IPS-20b (cell line): ENCODE data around the gene TRPM2.
"Not testable (repeated sequence)": the region's sequence is repeated elsewhere in the genome, so short reads cannot be mapped to it uniquely, and the experiment has no call there.

Experiments
- H3K27ac ChIP-seq: one replicate; pipeline ENCODE4 v1.5.1; 2013; ENCODE audit warnings: low read length
- H3K27me3 ChIP-seq: 2 replicates; pipeline ENCODE4 v1.6.1; 2013; ENCODE audit warnings: mild to moderate bottlenecking, low read length, inconsistent platforms; ENCODE audit not compliant: insufficient read depth
- H3K36me3 ChIP-seq: 2 replicates; pipeline ENCODE4 v1.6.1; 2013; ENCODE audit warnings: low read depth, mild to moderate bottlenecking, inconsistent platforms, low read length, moderate library complexity; ENCODE audit not compliant: insufficient read depth
- H3K4me1 ChIP-seq: 2 replicates; pipeline ENCODE4 v1.6.1; 2013; ENCODE audit warnings: mild to moderate bottlenecking, control low read depth, inconsistent platforms, low read length, moderate library complexity; ENCODE audit not compliant: insufficient read depth
- H3K4me3 ChIP-seq: 2 replicates; pipeline ENCODE4 v1.5.1; 2013; ENCODE audit warnings: mild to moderate bottlenecking, low read length, inconsistent platforms
- H3K9ac ChIP-seq: 2 replicates; pipeline ENCODE4 v1.6.1; 2013; ENCODE audit warnings: low read depth, mild to moderate bottlenecking, inconsistent platforms, low read length, moderate library complexity
- H3K9me3 ChIP-seq: 2 replicates; pipeline ENCODE4 v1.6.1; 2013; ENCODE audit warnings: mild to moderate bottlenecking, low read depth, low read length, inconsistent platforms; ENCODE audit not compliant: insufficient read depth

TRPM2 gene

DNA sequence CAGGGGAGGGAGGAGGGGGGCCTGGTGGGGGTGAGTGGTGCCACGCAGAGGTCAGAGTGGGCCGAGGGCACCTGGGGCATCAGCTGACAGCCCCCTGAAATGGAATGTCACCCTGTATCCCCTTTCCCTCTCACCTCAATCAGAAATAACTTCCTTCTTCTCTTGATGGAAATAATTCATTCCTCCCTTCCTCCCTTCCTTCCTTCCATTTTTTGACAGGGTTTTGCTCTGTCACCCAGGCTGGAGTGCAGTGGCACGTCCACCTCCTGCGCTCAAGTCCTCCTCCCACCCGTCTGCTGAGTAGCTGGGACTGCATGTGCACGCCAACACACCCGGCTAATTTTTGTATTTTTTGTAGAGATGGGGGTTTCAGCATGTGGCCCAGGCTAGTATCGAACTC is 53.5 kb downstream of the TRPM2 start:
- H3K9me3 ChIP-seq: peaks cover 23% of the 10 kb centered on the region
- H3K4me3 ChIP-seq: no peak overlapping the region
- H3K27ac ChIP-seq: no peak overlapping the region
- H3K36me3 ChIP-seq: no peaks in the 10 kb centered on the region
- H3K27me3 ChIP-seq: no peaks in the 10 kb centered on the region
- no peak overlapping the region for H3K9ac ChIP-seq
- H3K4me1 ChIP-seq: no peaks in the 10 kb centered on the region

DNA sequence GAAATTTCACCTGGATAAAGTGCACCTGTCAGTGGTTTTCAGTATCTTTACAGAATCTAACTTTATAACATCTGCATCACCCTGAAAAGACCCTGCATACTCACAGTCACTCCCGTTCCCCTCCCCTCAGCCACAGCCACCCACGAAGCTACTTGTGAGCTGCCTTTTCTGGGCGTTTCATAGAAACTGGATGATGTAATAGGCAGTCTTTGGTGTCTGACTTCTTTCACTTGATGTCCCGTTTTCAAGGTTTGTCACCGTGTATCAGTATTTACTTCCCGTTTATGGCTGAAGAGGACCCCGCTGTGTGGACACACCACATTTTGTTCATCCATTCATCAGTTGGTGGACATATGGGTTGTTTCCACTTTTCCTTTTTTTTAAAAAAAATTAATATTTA is 54.1 kb downstream of the TRPM2 start:
- Histone ChIP-seq H3K9me3 (peaks cover 23% of the 10 kb centered on the region), H3K27ac (no peak overlapping the region), H3K27me3 (no peaks in the 10 kb centered on the region), H3K4me1 (no peaks in the 10 kb centered on the region), H3K4me3 (no peak overlapping the region), H3K36me3 (no peaks in the 10 kb centered on the region), H3K9ac (no peak overlapping the region)

DNA sequence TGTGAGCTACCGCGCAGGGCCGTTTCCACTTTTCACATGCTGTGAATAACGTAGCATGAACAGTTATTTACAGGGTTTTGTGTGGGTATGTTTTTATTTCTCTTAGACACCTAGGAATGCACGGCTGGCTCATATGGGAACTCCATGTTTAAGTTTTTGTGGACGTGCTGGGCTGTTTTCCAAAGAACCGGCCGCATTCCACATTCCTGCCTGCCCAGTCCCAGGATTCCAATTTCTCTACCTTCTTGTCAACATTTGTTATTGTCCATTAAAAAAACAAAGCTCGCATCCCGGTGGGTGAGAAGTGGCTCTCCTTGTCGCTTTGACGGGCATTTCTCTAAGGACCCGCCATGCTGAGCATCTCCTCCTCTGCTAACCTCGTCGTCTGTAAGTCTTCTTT is 54.8 kb downstream of the TRPM2 start:
- Histone ChIP-seq H3K4me3 (no peak overlapping the region), H3K27me3 (no peaks in the 10 kb centered on the region), H3K4me1 (no peaks in the 10 kb centered on the region), H3K9me3 (peaks cover 22% of the 10 kb centered on the region), H3K27ac (no peak overlapping the region), H3K36me3 (no peaks in the 10 kb centered on the region), H3K9ac (no peak overlapping the region)

DNA sequence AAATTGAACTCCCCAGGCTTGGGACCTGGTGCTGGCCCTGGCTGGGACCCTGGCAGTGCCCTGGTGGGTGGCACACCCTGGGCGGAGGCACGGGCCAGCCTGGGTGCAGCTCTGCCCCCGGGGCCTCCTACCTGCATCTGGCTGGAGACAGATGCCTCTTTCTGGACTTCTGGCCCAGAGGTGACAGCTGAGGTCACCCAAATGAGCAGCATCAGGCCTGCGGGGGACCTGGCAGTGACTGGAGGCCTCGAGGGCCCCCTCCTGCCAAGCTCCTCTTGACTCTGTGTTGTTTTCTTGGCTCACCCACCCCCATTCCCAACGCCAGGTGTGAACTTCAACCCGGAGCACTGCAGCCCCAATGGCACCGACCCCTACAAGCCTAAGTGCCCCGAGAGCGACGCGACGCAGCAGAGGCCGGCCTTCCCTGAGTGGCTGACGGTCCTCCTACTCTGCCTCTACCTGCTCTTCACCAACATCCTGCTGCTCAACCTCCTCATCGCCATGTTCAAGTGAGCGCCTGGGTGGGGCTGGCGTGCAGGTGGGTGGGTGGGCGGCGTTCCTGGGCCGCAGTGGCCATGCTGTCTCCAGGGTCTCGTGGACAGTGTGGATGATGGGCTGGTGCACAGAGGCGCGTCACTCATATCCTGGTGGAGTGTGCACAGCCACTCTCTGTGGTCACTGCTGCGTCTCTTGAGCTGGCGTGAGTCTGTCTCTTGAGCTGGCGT is 60.3 kb downstream of the TRPM2 start:
- no peaks in the 10 kb centered on the region for H3K36me3 ChIP-seq
- no peak overlapping the region for H3K27ac ChIP-seq
- no peaks in the 10 kb centered on the region for H3K4me1 ChIP-seq
- peaks cover 10% of the 10 kb centered on the region for H3K9me3 ChIP-seq
- no peaks in the 10 kb centered on the region for H3K27me3 ChIP-seq
- no peak overlapping the region for H3K9ac ChIP-seq
- no peak overlapping the region for H3K4me3 ChIP-seq

DNA sequence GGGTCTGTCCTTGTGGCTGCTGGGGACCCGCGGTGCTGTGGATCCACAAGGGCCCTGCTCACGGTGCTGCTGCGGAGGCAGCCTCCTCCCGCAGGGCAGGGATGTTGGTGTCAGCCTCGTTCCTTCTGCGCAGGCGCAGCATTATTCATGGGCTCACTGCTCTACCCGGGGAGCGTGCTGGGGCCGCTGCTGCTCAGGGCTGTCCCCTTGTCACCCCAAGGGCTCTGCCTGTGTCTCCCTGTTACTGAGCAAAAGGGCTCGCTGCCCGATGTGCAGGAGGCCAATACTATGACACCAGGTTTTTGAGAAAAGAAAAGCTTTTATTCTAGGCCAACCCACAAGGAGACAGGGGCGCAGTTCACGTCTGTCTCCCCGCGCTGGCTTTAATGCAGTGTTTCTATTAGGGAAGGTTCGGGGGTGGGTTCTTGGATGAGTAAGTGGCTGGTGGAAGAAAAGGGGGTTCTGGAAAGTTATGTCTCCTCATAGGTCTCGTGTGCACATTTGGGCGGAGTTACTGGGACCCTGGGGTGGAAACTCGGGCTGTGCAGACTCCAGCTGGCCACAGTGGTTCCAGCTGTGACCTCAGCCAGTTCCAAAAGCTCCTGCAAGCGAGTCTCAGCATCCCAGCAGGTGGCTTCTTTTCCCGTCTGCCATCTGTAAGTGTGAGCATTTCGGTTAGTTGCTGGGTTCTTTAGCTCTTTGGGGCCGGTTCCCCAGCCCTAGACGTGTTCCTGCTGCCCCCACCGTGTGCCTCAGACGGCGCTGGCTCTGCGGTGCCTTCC is 61.1 kb downstream of the TRPM2 start:
- no peak overlapping the region for H3K4me3 ChIP-seq
- H3K27me3 ChIP-seq: no peaks in the 10 kb centered on the region
- no peak overlapping the region for H3K27ac ChIP-seq
- H3K9ac ChIP-seq: no peak overlapping the region
- H3K36me3 ChIP-seq: no peaks in the 10 kb centered on the region
- no peaks in the 10 kb centered on the region for H3K4me1 ChIP-seq
- peaks cover 17% of the 10 kb centered on the region for H3K9me3 ChIP-seq

DNA sequence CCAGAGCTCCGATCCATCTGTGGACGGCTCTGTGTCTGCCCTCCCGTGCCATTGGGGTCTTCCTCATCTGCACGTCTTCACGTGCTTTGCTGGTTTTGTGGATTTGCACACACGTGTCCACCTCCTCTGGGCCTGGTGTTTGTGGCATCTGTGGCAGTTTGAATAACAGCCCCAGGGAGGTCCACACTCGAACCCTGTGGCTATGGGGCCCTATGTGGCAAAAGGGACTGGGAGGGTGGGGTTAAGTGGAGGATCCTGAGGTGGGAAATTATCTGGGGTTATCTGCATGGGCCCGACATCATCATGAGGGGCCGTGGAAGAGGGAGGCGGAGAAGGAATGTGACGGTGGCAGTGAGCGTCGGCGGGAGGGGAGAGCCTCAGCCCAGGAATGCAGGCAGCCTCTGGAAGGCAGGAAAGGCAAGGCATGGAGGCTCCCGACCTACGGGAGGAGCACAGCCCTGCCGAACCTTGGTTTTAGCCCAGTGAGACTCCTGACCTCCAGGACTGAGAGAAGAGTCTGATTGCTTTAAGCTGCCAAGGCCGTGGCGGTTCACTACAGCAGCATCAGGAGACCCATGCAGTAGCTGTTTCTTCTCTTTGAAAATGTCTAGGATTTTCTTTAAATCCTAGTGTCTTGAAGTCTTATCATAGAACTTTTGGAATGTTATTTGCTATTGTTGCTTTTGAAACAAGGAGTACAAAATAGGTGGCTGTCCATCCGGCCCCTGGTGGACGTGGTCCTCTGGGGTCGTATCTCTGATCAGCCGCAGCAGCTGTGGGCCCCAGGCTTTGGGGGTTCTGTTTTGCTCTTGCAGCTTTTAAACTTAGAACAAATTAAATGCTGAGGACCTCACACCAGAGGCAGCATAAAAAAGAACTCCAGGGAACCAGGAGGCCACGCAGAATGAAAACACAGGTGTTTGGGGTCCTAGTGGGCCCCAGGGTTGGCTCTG is 61.9 kb downstream of the TRPM2 start:
- no peaks in the 10 kb centered on the region for H3K27me3 ChIP-seq
- no peak overlapping the region for H3K27ac ChIP-seq
- no peak overlapping the region for H3K4me3 ChIP-seq
- H3K36me3 ChIP-seq: no peaks in the 10 kb centered on the region
- no peaks in the 10 kb centered on the region for H3K4me1 ChIP-seq
- peaks cover 22% of the 10 kb centered on the region for H3K9me3 ChIP-seq
- H3K9ac ChIP-seq: no peak overlapping the region

DNA sequence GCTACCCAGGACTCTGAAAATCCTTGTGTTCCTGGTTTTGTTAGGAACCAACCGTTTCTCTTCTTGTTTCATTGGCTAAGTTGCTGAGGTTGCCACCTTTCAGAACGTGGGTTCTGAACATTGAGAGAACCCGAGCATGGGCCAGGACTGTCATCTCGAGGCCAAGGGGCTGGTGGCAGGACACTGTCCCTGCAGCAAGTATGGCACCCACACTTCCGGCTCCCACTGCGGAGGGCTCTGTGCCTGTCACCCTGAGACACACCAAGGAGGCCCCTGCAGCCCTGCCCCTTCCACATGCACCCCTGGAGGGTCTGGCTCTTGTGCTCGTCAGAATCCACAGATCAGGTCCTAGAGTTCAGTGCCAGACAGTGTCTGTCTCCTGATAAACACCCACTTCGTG is 62.8 kb downstream of the TRPM2 start:
- H3K9ac ChIP-seq: no peak overlapping the region
- no peak overlapping the region for H3K4me3 ChIP-seq
- no peaks in the 10 kb centered on the region for H3K27me3 ChIP-seq
- H3K27ac ChIP-seq: no peak overlapping the region
- H3K36me3 ChIP-seq: no peaks in the 10 kb centered on the region
- H3K9me3 ChIP-seq: peaks cover 22% of the 10 kb centered on the region
- no peaks in the 10 kb centered on the region for H3K4me1 ChIP-seq

DNA sequence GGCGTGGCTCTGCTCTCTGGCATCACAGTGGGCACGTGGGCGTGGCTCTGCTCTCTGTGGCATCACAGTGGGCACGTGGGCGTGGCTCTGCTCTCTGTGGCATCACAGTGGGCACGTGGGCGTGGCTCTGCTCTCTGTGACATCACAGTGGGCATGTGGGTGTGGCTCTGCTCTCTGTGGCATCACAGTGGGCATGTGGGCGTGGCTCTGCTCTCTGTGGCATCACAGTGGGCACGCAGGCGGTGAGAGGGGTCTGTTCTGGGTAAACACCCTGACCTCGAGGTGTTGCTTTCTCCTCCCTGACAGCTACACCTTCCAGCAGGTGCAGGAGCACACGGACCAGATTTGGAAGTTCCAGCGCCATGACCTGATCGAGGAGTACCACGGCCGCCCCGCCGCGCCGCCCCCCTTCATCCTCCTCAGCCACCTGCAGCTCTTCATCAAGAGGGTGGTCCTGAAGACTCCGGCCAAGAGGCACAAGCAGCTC is 64.2 kb downstream of the TRPM2 start:
- H3K27me3 ChIP-seq, H3K9ac ChIP-seq, H3K4me3 ChIP-seq, H3K27ac ChIP-seq, H3K36me3 ChIP-seq, H3K4me1 ChIP-seq: not testable (repeated sequence)
- H3K9me3 ChIP-seq: peaks cover 22% of the 10 kb centered on the region

DNA sequence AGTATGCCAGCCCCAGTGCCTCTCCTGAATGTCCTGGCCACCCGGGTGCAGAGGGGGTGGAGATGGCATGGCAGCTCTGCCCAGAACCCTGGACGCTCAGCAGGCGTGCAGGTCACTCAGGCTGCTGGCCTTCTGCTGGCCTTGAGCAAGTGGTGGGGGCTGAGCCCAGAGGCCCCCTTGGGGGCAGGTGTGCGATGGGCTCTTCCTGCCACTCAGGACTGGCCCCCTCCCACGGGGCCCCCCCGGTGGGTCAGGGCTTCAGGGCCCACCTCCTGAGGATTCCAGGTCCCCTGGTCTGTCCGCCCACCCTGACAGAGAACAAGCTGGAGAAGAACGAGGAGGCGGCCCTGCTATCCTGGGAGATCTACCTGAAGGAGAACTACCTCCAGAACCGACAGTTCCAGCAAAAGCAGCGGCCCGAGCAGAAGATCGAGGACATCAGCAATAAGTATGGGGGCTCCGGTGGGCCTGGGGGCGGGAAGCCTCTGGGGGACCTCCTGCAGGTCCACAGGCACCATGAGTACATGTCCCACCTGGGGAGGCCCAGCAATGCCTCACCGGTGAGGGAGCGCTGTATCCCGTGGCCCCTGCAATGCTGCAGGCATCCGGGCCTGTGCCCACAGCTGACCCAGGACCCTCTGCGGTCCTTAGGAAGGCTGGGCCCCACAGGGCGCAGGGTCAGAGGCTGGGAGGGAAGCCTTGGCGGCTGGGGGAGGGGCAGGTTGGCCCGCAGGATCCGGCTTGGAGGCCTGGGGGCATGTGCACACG is 64.9 kb downstream of the TRPM2 start:
- Histone ChIP-seq H3K9ac (no peak overlapping the region), H3K4me3 (no peak overlapping the region), H3K27ac (no peak overlapping the region), H3K4me1 (no peaks in the 10 kb centered on the region), H3K9me3 (peaks cover 22% of the 10 kb centered on the region), H3K36me3 (no peaks in the 10 kb centered on the region), H3K27me3 (no peaks in the 10 kb centered on the region)

DNA sequence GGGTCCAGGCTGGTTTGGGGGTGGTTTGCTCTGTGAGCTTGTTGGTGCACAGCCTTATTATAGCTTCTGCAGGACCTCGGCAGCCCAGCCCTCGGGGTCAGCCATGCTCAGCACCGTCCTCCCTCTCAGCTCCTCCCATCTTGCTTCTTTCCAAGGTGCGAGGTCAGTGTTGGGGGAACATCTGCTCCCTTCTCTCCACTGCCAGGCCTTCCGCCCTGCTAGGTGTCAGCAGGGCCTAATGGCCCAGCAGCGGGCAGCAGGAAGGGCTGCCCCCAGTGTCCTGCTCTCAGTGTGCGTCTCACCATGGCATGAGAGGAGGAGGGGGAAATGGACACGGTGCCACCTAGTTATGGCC is 65.4 kb downstream of the TRPM2 start:
- no peaks in the 10 kb centered on the region for H3K36me3 ChIP-seq
- H3K4me3 ChIP-seq: no peak overlapping the region
- H3K4me1 ChIP-seq: no peaks in the 10 kb centered on the region
- no peak overlapping the region for H3K27ac ChIP-seq
- H3K9me3 ChIP-seq: peaks cover 22% of the 10 kb centered on the region
- no peaks in the 10 kb centered on the region for H3K27me3 ChIP-seq
- no peak overlapping the region for H3K9ac ChIP-seq

DNA sequence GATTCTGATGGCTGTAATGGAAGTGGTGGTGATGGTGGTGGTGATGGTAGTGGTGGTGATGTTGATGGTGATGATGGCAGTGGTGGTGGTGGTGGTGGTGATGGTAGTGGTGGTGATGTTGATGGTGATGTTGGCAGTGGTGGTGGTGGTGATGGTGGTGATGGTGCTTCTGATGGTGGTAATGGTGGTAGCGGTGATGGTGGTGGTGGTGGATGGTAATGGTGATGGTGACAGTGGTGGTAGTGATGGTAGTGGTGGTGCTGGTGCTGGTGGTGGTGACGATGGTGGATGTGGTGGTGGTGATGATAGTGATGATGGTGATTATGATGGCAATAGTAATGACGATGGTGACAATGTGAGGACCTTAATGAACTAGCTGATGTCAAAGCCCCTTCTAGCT is 66.3 kb downstream of the TRPM2 start:
- Histone ChIP-seq H3K27ac (no peak overlapping the region), H3K9ac (no peak overlapping the region), H3K4me1 (no peaks in the 10 kb centered on the region), H3K9me3 (peaks cover 22% of the 10 kb centered on the region), H3K4me3 (no peak overlapping the region), H3K27me3 (no peaks in the 10 kb centered on the region), H3K36me3 (no peaks in the 10 kb centered on the region)
